Measurements from ENCODE around the gene TBRG1. TPM values are rescaled to one million over a fixed set of nuclear protein-coding genes. Genes with fewer than 3 reads are reported as not detected.

TBRG1 gene
- total and polyA plus RNA-seq, 2 experiments from 2014 or later: 24.8 to 56.6 TPM

- no peak for TF ChIP-seq ZNF462 (CRISPR knock-in tag; IDR thresholded peaks at IDR 0.05)
Observed at GRCh38 chr11:124662106-124662505, 39.4 kb downstream of the TBRG1 start (continued).

GRCh38 chr11:124663861-124664260 lies 41.2 kb downstream of the TBRG1 start:
- Mint-ChIP-seq H3K36me3 (ENCODE audit: low read depth) (no peaks in the 10 kb centered on the region; the same call in 2 of the 3 replicates), H3K27me3 (ENCODE audit: insufficient read depth, low read depth, poor library complexity) (peaks cover 1% of the 10 kb centered on the region), H3K9me3 (no peaks in the 10 kb centered on the region), H3K4me3 (no peak overlapping the region), H3K27ac (no peak overlapping the region), H3K4me1 (no peaks in the 10 kb centered on the region)
- Histone ChIP-seq H3K79me2 (replicated peaks; ENCODE audit: insufficient read depth) (no peaks in the 10 kb centered on the region), H2AFZ (no peak overlapping the region), H3K27ac (ENCODE audit: low read depth) (no peak overlapping the region), H3F3A (replicated peaks; ENCODE audit: low read depth) (no peaks in the 10 kb centered on the region), H3K4me1 (ENCODE audit: insufficient read depth) (no peaks in the 10 kb centered on the region), H3K36me3 (ENCODE audit: insufficient read depth) (no peaks in the 10 kb centered on the region), H3K9me2 (ENCODE audit: insufficient read depth) (no peaks in the 10 kb centered on the region), H3K4me3 (no peak overlapping the region), H3K4me2 (no peak overlapping the region), H3K27me3 (ENCODE audit: insufficient read depth) (peaks cover 22% of the 10 kb centered on the region; the same call in 1 of the 2 replicates), H4K20me1 (replicated peaks; ENCODE audit: insufficient read depth) (no peaks in the 10 kb centered on the region)
- DNase-seq (ENCODE audit: low spot score) (no peak), ATAC-seq (no peak)
- TF ChIP-seq CREB1 (CRISPR knock-in tag; IDR thresholded peaks at IDR 0.05; ENCODE audit: low read depth) (no peak), JUNB (IDR thresholded peaks at IDR 0.05; ENCODE audit: unreplicated experiment) (no peak), STAT1 (IDR thresholded peaks at IDR 0.05; ENCODE audit: unreplicated experiment) (no peak), ZNF462 (CRISPR knock-in tag; IDR thresholded peaks at IDR 0.05) (no peak), NANOG (IDR thresholded peaks at IDR 0.05; ENCODE audit: borderline replicate concordance) (no peak)
- TF ChIP-seq, protein P1, sequence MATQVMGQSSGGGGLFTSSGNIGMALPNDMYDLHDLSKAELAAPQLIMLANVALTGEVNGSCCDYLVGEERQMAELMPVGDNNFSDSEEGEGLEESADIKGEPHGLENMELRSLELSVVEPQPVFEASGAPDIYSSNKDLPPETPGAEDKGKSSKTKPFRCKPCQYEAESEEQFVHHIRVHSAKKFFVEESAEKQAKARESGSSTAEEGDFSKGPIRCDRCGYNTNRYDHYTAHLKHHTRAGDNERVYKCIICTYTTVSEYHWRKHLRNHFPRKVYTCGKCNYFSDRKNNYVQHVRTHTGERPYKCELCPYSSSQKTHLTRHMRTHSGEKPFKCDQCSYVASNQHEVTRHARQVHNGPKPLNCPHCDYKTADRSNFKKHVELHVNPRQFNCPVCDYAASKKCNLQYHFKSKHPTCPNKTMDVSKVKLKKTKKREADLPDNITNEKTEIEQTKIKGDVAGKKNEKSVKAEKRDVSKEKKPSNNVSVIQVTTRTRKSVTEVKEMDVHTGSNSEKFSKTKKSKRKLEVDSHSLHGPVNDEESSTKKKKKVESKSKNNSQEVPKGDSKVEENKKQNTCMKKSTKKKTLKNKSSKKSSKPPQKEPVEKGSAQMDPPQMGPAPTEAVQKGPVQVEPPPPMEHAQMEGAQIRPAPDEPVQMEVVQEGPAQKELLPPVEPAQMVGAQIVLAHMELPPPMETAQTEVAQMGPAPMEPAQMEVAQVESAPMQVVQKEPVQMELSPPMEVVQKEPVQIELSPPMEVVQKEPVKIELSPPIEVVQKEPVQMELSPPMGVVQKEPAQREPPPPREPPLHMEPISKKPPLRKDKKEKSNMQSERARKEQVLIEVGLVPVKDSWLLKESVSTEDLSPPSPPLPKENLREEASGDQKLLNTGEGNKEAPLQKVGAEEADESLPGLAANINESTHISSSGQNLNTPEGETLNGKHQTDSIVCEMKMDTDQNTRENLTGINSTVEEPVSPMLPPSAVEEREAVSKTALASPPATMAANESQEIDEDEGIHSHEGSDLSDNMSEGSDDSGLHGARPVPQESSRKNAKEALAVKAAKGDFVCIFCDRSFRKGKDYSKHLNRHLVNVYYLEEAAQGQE (IDR thresholded peaks at IDR 0.05; ENCODE audit: unreplicated experiment): no peak

Measured in GM23338 (cell line).